HFF-Myc (cell line): ENCODE results near the gene DNAJC10.
"Not testable (repeated sequence)": the region's sequence is repeated elsewhere in the genome, so short reads cannot be mapped to it uniquely, and the experiment has no call there.

Experiments
- DNase-seq: peaks from one replicate; pipeline ENCODE4 v3.0.0-alpha.2; 2011; ENCODE audit warnings: low read depth; ENCODE audit errors: extremely low read depth
- H3K4me3 ChIP-seq: replicated peaks from 2 replicates; pipeline ENCODE4 v1.5.1; 2011; ENCODE audit warnings: low read depth, mild to moderate bottlenecking, control low read depth, low read length
- TF ChIP-seq, protein P1 (sequence below): IDR thresholded peaks from 2 replicates; pipeline ENCODE4 v1.5.1; 2012; ENCODE audit warnings: mild to moderate bottlenecking, low read depth, low read length, control low read depth; ENCODE audit errors: missing control alignments

The DNAJC10 gene

DNA sequence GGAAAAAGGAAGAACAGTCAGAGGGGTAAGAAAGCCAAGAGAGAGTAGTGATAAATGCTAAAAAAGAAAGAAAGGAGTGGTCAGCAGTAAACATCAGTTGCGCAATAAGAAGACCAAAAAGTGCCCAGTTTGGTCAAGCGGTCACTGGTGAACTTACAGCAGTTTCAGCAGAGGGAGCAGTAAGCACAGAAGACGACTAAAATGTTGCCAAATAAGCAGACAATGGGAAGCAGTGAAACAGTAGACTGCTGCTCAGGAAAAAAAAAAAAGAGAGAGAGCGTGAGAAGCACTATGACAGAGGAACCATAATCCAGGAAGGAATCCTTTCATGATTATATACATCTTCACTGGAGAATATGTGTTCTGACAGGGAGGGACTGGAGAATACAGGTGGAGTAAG lies 45.8 kb downstream of the DNAJC10 start:
- H3K4me3 ChIP-seq, result no peak overlapping the region
- no peak for DNase-seq
- TF ChIP-seq, protein P1, sequence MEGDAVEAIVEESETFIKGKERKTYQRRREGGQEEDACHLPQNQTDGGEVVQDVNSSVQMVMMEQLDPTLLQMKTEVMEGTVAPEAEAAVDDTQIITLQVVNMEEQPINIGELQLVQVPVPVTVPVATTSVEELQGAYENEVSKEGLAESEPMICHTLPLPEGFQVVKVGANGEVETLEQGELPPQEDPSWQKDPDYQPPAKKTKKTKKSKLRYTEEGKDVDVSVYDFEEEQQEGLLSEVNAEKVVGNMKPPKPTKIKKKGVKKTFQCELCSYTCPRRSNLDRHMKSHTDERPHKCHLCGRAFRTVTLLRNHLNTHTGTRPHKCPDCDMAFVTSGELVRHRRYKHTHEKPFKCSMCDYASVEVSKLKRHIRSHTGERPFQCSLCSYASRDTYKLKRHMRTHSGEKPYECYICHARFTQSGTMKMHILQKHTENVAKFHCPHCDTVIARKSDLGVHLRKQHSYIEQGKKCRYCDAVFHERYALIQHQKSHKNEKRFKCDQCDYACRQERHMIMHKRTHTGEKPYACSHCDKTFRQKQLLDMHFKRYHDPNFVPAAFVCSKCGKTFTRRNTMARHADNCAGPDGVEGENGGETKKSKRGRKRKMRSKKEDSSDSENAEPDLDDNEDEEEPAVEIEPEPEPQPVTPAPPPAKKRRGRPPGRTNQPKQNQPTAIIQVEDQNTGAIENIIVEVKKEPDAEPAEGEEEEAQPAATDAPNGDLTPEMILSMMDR, result no peak

DNA sequence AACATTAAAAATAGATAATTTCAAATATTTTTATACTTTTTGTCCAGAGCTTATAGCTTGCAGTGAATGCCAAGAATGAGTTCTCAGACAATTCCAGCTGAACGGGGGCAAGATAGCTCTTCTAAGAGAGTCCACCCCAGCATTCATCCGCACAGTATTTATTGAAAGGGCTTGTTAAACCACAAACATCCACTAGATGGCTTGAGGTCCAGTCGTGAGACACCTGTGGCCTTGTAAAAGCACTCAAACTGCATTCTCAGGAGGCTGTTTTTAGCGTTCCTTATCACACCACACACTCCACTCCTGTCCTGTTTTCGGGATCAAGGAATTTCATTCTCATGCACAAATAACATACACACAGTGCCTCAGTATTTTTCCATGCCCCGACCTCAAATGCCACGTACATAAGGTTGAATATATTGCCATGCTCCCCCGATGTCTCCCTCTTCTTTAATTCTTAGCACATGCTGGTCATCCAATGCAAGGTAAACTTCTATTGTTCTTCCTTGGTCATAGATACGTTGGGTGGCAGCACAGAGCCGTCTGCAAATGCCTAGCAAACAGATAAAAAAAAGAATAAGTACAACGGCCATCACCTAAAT lies 47.4 kb downstream of the DNAJC10 start:
- TF ChIP-seq, protein P1, result peak; percentile 57
- H3K4me3 ChIP-seq, result no peak overlapping the region
- DNase-seq, result no peak

DNA sequence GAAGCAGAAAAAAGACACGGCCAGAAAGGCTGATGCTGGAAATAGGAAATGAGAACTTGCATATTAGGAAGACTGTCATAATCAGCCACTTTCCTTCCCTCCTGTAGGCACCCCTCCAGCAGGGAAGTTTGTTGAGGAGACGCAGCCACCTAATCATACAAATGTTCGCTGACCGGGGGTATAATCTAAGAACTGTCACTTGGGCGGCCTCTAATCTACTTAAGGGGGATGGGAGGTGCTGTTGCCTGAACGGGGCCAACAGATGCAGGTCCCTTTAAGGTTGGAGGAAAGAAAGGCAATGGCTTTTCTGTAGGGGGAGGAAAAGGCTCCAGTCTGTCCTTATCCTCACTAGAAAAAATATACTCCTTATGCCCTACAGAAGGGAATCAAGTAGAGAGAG lies 50.6 kb downstream of the DNAJC10 start:
- no peak overlapping the region for H3K4me3 ChIP-seq
- DNase-seq, result no peak
- TF ChIP-seq, protein P1, result no peak

DNA sequence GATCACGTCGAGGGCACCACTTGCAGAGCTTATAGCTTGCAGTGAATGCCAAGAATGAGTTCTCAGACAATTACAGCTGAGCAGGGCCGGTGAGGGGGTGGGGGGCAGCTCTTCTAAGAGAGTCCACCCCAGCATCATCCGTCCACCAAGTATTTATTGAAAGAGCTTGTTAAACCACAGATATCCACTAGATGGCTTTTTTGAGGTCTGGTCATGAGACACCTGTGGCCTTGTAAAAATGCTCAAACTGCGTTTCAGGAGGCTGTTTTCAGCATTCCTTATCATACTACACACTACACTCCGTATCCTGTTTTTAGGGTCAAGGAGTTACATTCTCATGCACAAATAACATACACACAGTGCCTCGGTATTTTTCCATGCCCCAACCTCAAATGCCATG lies 51.5 kb downstream of the DNAJC10 start:
- no peak overlapping the region for H3K4me3 ChIP-seq
- TF ChIP-seq, protein P1, result peak; percentile 39
- DNase-seq, result no peak

DNA sequence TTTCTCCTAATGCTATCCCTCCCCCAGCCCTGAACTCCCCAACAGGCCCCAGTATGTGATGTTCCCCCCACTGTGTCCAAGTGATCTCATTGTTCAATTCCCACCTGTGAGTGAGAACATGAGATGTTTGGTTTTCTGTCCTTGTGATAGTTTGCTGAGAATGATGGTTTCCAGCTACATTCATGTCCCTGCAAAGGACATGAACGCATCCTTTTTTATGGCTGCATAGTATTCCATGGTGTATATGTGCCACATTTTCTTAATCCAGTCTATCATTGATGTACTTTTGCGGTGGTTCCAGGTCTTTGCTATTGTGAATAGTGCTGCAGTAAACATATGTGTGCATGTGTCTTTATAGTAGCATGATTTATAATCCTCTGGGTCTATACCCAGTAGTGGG lies 52.9 kb downstream of the DNAJC10 start:
- not testable (repeated sequence) for DNase-seq, H3K4me3 ChIP-seq

DNA sequence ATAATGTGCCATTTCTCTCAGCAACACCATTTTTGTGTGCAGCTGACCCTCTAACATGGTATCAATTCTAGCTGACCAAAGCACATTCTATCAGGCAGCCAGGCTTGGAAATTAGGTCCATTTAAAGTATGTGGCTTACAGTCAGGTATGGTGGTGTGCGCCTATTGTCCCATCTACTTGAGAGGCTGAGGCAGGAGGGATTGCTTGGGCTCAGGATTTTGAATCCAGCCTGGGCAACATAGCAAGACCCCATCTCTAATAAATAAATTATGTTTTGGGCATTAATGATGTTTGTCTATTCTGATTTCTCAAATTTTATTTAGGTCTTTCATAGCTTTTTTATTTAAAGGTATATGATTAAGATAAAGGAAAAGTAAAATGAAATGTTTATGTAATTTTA lies 63.3 kb downstream of the DNAJC10 start:
- TF ChIP-seq, protein P1, result no peak
- DNase-seq, result no peak
- H3K4me3 ChIP-seq, result no peak overlapping the region

DNA sequence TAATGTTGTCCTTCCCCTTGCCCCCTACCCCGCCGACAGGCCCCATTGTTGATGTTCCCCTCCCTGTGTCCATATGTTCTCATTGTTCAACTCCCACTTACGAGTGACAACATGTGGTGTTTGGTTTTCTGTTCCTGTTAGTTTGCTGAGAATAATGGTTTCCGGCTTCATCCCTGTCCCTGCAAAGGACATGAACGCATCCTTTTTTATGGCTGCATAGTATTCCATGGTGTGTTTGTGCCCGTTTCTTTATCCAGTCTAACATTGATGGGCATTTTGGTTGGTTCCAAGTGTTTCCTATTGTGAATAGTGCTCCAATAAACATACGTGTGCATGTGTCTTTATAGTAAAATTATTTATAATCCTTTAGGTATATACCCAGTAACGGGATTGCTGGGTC lies 65.0 kb downstream of the DNAJC10 start:
- not testable (repeated sequence) for DNase-seq

DNA sequence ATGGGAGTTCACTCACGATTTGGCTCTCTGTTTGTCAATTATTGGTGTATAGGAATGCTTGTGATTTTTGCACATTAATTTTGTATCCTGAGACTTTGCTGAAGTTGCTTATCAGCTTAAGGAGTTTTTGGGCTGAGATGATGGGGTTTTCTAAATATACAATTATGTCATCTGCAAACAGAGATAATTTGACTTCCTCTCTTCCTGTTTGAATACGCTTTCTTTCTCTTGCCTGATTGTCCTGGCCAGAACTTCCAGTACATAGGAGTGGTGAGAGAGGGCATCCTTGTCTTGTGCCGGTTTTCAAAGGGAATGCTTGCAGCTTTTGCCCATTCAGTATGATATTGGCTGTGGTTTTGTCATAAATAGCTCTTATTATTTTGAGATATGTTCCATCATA lies 66.6 kb downstream of the DNAJC10 start:
- not testable (repeated sequence) for H3K4me3 ChIP-seq, DNase-seq

More for the DNA sequence above, 65.0 kb downstream of the DNAJC10 start:
- not testable (repeated sequence) for H3K4me3 ChIP-seq
